ENCODE results near the gene CCER1.

DNA sequence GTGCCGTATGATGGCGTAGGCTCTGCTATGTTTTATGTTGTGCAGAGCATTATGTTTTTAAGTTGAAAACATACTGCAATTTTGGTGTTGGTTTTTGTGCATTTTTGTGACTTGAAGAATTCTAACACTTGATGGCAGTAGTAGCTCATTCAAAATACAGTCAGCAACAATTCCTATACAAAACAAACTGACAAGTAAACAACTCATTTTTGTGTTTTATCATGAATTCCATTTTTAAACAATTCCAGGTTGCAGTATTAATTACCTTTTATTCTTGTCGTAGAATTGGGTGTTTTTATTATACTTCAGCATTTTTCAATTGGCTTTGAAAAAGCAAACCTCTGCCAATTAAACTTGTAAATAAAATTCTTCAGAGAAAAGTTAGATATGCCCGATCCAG lies 4.1 kb upstream of the CCER1 start:
- TF ChIP-seq POLR2A (IDR thresholded peaks at IDR 0.05; ENCODE audit: low read depth, low read length) (no peak), TAF1 (IDR thresholded peaks at IDR 0.05; ENCODE audit: borderline replicate concordance, low read depth, low read length) (no peak), POLR2AphosphoS5 (IDR thresholded peaks at IDR 0.05; ENCODE audit: low read depth, low read length) (no peak)

All from GM12892 (cell line).